AG10803 (cell line): ENCODE data around the gene ADAMTS6.

Experiments used
- DNase-seq: peaks from one replicate; pipeline ENCODE4 v3.0.0; 2010; ENCODE audit warnings: low read depth
- H3K4me3 ChIP-seq: 2 replicates; pipeline ENCODE4 v1.5.1; 2011; ENCODE audit warnings: mild to moderate bottlenecking, low read length, control low read depth
- TF ChIP-seq, protein P1 (sequence below): conservative IDR thresholded peaks from 2 replicates; pipeline ENCODE4 v1.5.1; 2011; ENCODE audit warnings: mild to moderate bottlenecking, low read length, control low read depth, inconsistent platforms

ADAMTS6 gene

GRCh38 chr5:65320250-65320649 lies 161.5 kb downstream of the ADAMTS6 start:
- no peak for DNase-seq
- TF ChIP-seq, protein P1, sequence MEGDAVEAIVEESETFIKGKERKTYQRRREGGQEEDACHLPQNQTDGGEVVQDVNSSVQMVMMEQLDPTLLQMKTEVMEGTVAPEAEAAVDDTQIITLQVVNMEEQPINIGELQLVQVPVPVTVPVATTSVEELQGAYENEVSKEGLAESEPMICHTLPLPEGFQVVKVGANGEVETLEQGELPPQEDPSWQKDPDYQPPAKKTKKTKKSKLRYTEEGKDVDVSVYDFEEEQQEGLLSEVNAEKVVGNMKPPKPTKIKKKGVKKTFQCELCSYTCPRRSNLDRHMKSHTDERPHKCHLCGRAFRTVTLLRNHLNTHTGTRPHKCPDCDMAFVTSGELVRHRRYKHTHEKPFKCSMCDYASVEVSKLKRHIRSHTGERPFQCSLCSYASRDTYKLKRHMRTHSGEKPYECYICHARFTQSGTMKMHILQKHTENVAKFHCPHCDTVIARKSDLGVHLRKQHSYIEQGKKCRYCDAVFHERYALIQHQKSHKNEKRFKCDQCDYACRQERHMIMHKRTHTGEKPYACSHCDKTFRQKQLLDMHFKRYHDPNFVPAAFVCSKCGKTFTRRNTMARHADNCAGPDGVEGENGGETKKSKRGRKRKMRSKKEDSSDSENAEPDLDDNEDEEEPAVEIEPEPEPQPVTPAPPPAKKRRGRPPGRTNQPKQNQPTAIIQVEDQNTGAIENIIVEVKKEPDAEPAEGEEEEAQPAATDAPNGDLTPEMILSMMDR = no peak
- H3K4me3 ChIP-seq = no peak overlapping the region

DNA sequence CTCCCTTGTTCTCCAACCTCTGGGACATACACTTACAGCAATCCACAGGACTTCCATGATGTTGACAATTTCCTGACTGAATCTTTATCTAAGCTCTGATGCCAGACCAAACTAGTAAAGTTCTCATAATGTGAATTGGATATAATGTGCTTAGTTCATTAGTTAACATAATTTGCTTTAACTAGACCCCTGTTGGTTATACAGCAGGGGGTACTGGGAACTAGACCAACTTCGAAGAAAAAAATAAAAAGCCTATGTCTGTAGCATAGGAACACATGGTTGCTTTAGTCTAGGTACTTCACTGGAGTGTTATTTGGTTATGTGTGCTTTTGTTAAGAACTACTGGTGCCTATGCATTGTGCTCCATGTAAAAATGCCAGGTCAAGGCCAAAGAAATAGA lies 173.8 kb downstream of the ADAMTS6 start:
- no peak for DNase-seq
- H3K4me3 ChIP-seq = no peak overlapping the region
- TF ChIP-seq, protein P1 = no peak

GRCh38 chr5:65307088-65307487 lies 174.6 kb downstream of the ADAMTS6 start:
- TF ChIP-seq, protein P1 = no peak
- H3K4me3 ChIP-seq = no peak overlapping the region
- DNase-seq = peak; percentile 9

DNA sequence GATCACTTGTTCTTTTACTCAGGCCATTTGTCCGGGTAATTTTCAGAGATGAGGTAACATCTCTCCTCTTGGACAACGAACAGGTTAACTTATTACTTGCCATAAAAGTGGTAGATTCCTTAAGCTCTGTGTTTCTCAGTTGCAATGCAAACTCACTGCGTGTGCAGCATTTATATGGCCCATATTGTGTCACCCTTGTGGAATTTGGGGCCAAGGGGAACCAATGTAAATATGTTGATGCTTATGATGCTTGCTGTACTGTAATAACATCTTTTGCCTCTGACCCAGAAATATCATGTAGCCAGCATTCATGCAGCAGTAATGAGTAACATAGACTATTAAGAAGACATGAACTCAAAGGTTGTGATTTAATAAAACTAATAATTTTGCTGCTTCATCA lies 175.8 kb downstream of the ADAMTS6 start:
- no peak overlapping the region for H3K4me3 ChIP-seq
- TF ChIP-seq, protein P1 = no peak
- peak; percentile 22 for DNase-seq

- DNase-seq = peak; percentile 65
- TF ChIP-seq, protein P1 = no peak
- no peak overlapping the region for H3K4me3 ChIP-seq
These were observed 181.9 kb downstream of the ADAMTS6 start for GRCh38 chr5:65299861-65300260.

GRCh38 chr5:65296067-65296466 lies 185.7 kb downstream of the ADAMTS6 start:
- DNase-seq = no peak
- H3K4me3 ChIP-seq = no peak overlapping the region
- TF ChIP-seq, protein P1 = no peak

- TF ChIP-seq, protein P1 = no peak
- DNase-seq = peak; percentile 37
- no peak overlapping the region for H3K4me3 ChIP-seq
These were observed 189.5 kb downstream of the ADAMTS6 start for GRCh38 chr5:65292196-65292595.
